SK-N-SH treated with all-trans-retinoic acid at 6 μM for 48 hours (cell line): ENCODE results near the gene GPC2.

Experiments
- ATAC-seq: fragments of 200-7000 bp; cut with Tn5 transposase; 3 replicates; pipeline ENCODE4 v1.9.1; 2020; ENCODE audit warnings: mild to moderate bottlenecking, moderate library complexity
- ARNTL ChIP-seq: fragments of 450-650 bp; formaldehyde crosslinking; IDR thresholded peaks from 2 replicates; pipeline ENCODE4 v1.5.0; 2020; ENCODE audit warnings: low read depth, mild to moderate bottlenecking, moderate library complexity, borderline replicate concordance
- BACH2 ChIP-seq: fragments of 250-450 bp; sonication (Bioruptor Pico); IDR thresholded peaks from 2 replicates; pipeline ENCODE4 v1.9.0; 2021; ENCODE audit warnings: mild to moderate bottlenecking, borderline replicate concordance
- CSDC2 ChIP-seq: fragments of 250-450 bp; sonication (Bioruptor Pico); IDR thresholded peaks from 2 replicates; pipeline ENCODE4 v1.5.0; 2020; ENCODE audit warnings: mild to moderate bottlenecking, moderate library complexity
- CSRNP3 ChIP-seq: fragments of 250-450 bp; sonication (Bioruptor Pico); IDR thresholded peaks from 2 replicates; pipeline ENCODE4 v1.5.1; 2021; ENCODE audit warnings: mild to moderate bottlenecking, moderate library complexity
- GLIS3 ChIP-seq: fragments of 250-450 bp; sonication (Bioruptor Pico); IDR thresholded peaks from 2 replicates; pipeline ENCODE4 v1.5.0; 2020; ENCODE audit warnings: mild to moderate bottlenecking, moderate library complexity
- ISL1 ChIP-seq: fragments of 250-450 bp; sonication (Bioruptor Pico); IDR thresholded peaks from 2 replicates; pipeline ENCODE4 v2.1.2; 2022; ENCODE audit warnings: mild to moderate bottlenecking, moderate library complexity
- OSR1 ChIP-seq: fragments of 250-450 bp; sonication (Bioruptor Pico); IDR thresholded peaks from 2 replicates; pipeline ENCODE4 v1.8.0; 2022; ENCODE audit warnings: moderate library complexity, mild to moderate bottlenecking, inconsistent platforms
- PATZ1 ChIP-seq: fragments of 250-450 bp; sonication (Bioruptor Pico); IDR thresholded peaks from 2 replicates; pipeline ENCODE4 v1.8.0; 2020; ENCODE audit warnings: mild to moderate bottlenecking, moderate library complexity, borderline replicate concordance
- PPARA ChIP-seq: fragments of 250-450 bp; sonication (Bioruptor Pico); IDR thresholded peaks from 2 replicates; pipeline ENCODE4 v1.5.0; 2020; ENCODE audit warnings: mild to moderate bottlenecking, borderline replicate concordance
- RARB ChIP-seq: fragments of 250-450 bp; sonication (Bioruptor Pico); IDR thresholded peaks from 2 replicates; pipeline ENCODE4 v1.8.0; 2021; ENCODE audit warnings: mild to moderate bottlenecking, moderate library complexity
- SNAI2 ChIP-seq: fragments of 250-450 bp; sonication (Bioruptor Pico); IDR thresholded peaks from 2 replicates; pipeline ENCODE4 v1.5.0; 2020; ENCODE audit warnings: mild to moderate bottlenecking, moderate library complexity
- TCF4 ChIP-seq: fragments of 250-450 bp; sonication (Bioruptor Pico); IDR thresholded peaks from 2 replicates; pipeline ENCODE4 v1.8.0; 2021; ENCODE audit warnings: mild to moderate bottlenecking, moderate library complexity, borderline replicate concordance
- TOX ChIP-seq: fragments of 250-450 bp; sonication (Bioruptor Pico); IDR thresholded peaks from 2 replicates; pipeline ENCODE4 v1.8.0; 2021; ENCODE audit warnings: mild to moderate bottlenecking, moderate library complexity, borderline replicate concordance
- TSHZ2 ChIP-seq: fragments of 250-450 bp; sonication (Bioruptor Pico); IDR thresholded peaks from 2 replicates; pipeline ENCODE4 v1.5.0; 2020; ENCODE audit warnings: mild to moderate bottlenecking, moderate library complexity
- ZC3H10 ChIP-seq: fragments of 250-450 bp; sonication (Bioruptor Pico); IDR thresholded peaks from 2 replicates; pipeline ENCODE4 v1.5.1; 2021; ENCODE audit warnings: mild to moderate bottlenecking, moderate library complexity
- ZFP3 ChIP-seq: fragments of 250-450 bp; sonication (Bioruptor Pico); IDR thresholded peaks from 2 replicates; pipeline ENCODE4 v1.5.0; 2020; ENCODE audit warnings: mild to moderate bottlenecking, moderate library complexity
- ZFP30 ChIP-seq: fragments of 450-650 bp; formaldehyde crosslinking; IDR thresholded peaks from 2 replicates; pipeline ENCODE4 v1.5.0; 2022; ENCODE audit warnings: mild to moderate bottlenecking, moderate library complexity
- ZNF565 ChIP-seq: fragments of 450-650 bp; formaldehyde crosslinking; conservative IDR thresholded peaks from 2 replicates; pipeline ENCODE4 v1.5.0; 2020; ENCODE audit warnings: low read depth, mild to moderate bottlenecking, moderate library complexity
- ZNF70 ChIP-seq: fragments of 450-650 bp; formaldehyde crosslinking; IDR thresholded peaks from 2 replicates; pipeline ENCODE4 v1.5.0; 2020; ENCODE audit warnings: mild to moderate bottlenecking, moderate library complexity
- ZNF8 ChIP-seq: fragments of 450-650 bp; formaldehyde crosslinking; IDR thresholded peaks from 2 replicates; pipeline ENCODE4 v1.5.0; 2020; ENCODE audit warnings: mild to moderate bottlenecking, moderate library complexity
- TF ChIP-seq, protein P1 (sequence below): fragments of 250-450 bp; sonication (Bioruptor Pico); IDR thresholded peaks from 2 replicates; pipeline ENCODE4 v1.5.1; 2020; ENCODE audit warnings: low read depth, mild to moderate bottlenecking, moderate library complexity
- TF ChIP-seq, protein P2 (sequence below): fragments of 250-450 bp; sonication (Bioruptor Pico); IDR thresholded peaks from 2 replicates; pipeline ENCODE4 v1.8.0; 2021; ENCODE audit warnings: low read depth, mild to moderate bottlenecking, moderate library complexity, borderline replicate concordance

Gene GPC2

GRCh38 chr7:100212631-100213286 is 35.6 kb upstream of the GPC2 start:
- no peak for ATAC-seq
- TF ChIP-seq CSRNP3 (CRISPR knock-in tag) (no peak), ZNF565 (no peak), ZFP30 (no peak), TCF4 (CRISPR knock-in tag) (no peak), TSHZ2 (CRISPR knock-in tag) (no peak), GLIS3 (CRISPR knock-in tag) (no peak), SNAI2 (CRISPR knock-in tag) (no peak), ISL1 (CRISPR knock-in tag) (no peak), OSR1 (CRISPR knock-in tag) (no peak), ZNF70 (CRISPR knock-in tag) (no peak), BACH2 (no peak), TOX (CRISPR knock-in tag) (no peak), ARNTL (CRISPR knock-in tag) (no peak), ZFP3 (CRISPR knock-in tag) (no peak), PPARA (CRISPR knock-in tag) (no peak)
- TF ChIP-seq, protein P1, sequence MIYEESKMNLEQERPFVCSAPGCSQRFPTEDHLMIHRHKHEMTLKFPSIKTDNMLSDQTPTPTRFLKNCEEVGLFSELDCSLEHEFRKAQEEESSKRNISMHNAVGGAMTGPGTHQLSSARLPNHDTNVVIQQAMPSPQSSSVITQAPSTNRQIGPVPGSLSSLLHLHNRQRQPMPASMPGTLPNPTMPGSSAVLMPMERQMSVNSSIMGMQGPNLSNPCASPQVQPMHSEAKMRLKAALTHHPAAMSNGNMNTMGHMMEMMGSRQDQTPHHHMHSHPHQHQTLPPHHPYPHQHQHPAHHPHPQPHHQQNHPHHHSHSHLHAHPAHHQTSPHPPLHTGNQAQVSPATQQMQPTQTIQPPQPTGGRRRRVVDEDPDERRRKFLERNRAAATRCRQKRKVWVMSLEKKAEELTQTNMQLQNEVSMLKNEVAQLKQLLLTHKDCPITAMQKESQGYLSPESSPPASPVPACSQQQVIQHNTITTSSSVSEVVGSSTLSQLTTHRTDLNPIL (CRISPR knock-in tag) = no peak
- TF ChIP-seq, protein P2, sequence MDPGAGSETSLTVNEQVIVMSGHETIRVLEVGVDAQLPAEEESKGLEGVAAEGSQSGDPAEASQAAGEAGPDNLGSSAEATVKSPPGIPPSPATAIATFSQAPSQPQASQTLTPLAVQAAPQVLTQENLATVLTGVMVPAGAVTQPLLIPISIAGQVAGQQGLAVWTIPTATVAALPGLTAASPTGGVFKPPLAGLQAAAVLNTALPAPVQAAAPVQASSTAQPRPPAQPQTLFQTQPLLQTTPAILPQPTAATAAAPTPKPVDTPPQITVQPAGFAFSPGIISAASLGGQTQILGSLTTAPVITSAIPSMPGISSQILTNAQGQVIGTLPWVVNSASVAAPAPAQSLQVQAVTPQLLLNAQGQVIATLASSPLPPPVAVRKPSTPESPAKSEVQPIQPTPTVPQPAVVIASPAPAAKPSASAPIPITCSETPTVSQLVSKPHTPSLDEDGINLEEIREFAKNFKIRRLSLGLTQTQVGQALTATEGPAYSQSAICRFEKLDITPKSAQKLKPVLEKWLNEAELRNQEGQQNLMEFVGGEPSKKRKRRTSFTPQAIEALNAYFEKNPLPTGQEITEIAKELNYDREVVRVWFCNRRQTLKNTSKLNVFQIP (CRISPR knock-in tag) = no peak

DNA sequence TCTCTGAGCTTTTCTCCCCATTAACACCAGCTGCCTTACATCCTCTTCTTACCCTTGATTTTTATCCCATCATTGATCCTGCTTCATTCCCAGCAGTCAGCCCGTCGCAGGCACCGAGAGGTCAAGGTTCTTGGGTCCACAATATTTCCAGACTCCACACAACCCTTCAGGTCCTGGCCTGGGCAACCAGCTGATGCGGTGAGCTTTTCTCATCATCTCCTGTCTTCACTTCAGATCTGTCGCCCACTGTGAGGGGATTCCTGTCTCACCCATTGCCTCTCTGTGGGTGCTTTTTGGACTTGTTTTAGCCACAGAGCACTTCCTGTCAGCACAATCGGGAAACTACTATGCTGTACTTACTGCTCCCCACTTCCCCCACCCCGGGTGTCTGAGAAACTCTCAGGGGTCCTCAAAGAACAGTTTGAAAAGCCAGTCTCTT is 34.2 kb upstream of the GPC2 start:
- ATAC-seq = no peak
- TF ChIP-seq ARNTL (CRISPR knock-in tag) = no peak
- no peak for TF ChIP-seq RARB (CRISPR knock-in tag)
- TF ChIP-seq, protein P1 (CRISPR knock-in tag) = no peak
- TF ChIP-seq TOX (CRISPR knock-in tag) = no peak
- TF ChIP-seq ZC3H10 (CRISPR knock-in tag) = no peak
- no peak for TF ChIP-seq SNAI2 (CRISPR knock-in tag)
- TF ChIP-seq BACH2 = no peak
- TF ChIP-seq PPARA (CRISPR knock-in tag) = no peak
- no peak for TF ChIP-seq OSR1 (CRISPR knock-in tag)
- no peak for TF ChIP-seq TCF4 (CRISPR knock-in tag)
- TF ChIP-seq ZNF565 = no peak
- TF ChIP-seq, protein P2 (CRISPR knock-in tag) = no peak
- TF ChIP-seq ZNF8 (CRISPR knock-in tag) = no peak
- no peak for TF ChIP-seq CSDC2 (CRISPR knock-in tag)
- no peak for TF ChIP-seq PATZ1 (CRISPR knock-in tag)
- no peak for TF ChIP-seq GLIS3 (CRISPR knock-in tag)
- no peak for TF ChIP-seq ISL1 (CRISPR knock-in tag)
- TF ChIP-seq, all 23 proteins: peak for 0
